ENCODE data around the gene DPP3.

Gene DPP3

DNA sequence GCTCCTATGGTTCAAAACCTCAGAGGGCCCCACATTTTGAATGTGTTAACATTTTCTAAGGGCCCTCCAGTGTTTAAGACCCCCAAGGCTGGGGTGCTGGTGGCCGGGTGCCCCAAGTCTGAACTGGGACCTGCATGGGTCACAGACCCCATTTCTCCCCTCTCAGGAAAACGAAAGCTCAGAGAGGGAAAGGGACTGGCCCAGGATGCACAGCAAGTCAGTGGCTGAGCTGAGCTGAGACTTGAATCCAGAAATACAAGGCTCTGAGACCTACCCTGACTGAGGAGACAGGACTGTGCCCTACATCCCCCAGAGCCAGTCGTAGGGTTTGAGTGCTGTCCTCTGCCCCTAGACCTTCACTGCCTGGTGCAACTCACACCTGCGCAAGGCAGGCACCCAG is 70.7 kb downstream of the DPP3 start:
- no peak for DNase-seq (ENCODE audit: low read depth)
- TF ChIP-seq MYC (IDR thresholded peaks at IDR 0.05; ENCODE audit: low read depth, low read length) (no peak), POLR2A (IDR thresholded peaks at IDR 0.05; ENCODE audit: extremely low read depth, insufficient read length) (no peak), MAX (IDR thresholded peaks at IDR 0.05; ENCODE audit: low read depth, low read length) (no peak)
- TF ChIP-seq, protein P1, sequence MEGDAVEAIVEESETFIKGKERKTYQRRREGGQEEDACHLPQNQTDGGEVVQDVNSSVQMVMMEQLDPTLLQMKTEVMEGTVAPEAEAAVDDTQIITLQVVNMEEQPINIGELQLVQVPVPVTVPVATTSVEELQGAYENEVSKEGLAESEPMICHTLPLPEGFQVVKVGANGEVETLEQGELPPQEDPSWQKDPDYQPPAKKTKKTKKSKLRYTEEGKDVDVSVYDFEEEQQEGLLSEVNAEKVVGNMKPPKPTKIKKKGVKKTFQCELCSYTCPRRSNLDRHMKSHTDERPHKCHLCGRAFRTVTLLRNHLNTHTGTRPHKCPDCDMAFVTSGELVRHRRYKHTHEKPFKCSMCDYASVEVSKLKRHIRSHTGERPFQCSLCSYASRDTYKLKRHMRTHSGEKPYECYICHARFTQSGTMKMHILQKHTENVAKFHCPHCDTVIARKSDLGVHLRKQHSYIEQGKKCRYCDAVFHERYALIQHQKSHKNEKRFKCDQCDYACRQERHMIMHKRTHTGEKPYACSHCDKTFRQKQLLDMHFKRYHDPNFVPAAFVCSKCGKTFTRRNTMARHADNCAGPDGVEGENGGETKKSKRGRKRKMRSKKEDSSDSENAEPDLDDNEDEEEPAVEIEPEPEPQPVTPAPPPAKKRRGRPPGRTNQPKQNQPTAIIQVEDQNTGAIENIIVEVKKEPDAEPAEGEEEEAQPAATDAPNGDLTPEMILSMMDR (IDR thresholded peaks at IDR 0.05; ENCODE audit: low read depth, low read length) = no peak
- H3K4me3 ChIP-seq (ENCODE audit: low read depth, low read length) = no peak overlapping the region

GRCh38 chr11:66554602-66555001 is 74.4 kb downstream of the DPP3 start:
- DNase-seq (ENCODE audit: low read depth) = no peak
- H3K4me3 ChIP-seq (ENCODE audit: low read depth, low read length) = no peak overlapping the region
- TF ChIP-seq MYC (IDR thresholded peaks at IDR 0.05; ENCODE audit: low read depth, low read length) (no peak), POLR2A (IDR thresholded peaks at IDR 0.05; ENCODE audit: extremely low read depth, insufficient read length) (no peak), MAX (IDR thresholded peaks at IDR 0.05; ENCODE audit: low read depth, low read length) (no peak)
- TF ChIP-seq, protein P1 (IDR thresholded peaks at IDR 0.05; ENCODE audit: low read depth, low read length) = no peak

- TF ChIP-seq POLR2A (IDR thresholded peaks at IDR 0.05; ENCODE audit: extremely low read depth, insufficient read length) (no peak), MAX (IDR thresholded peaks at IDR 0.05; ENCODE audit: low read depth, low read length) (no peak), MYC (IDR thresholded peaks at IDR 0.05; ENCODE audit: low read depth, low read length) (no peak)
- TF ChIP-seq, protein P1 (IDR thresholded peaks at IDR 0.05; ENCODE audit: low read depth, low read length) = no peak
- H3K4me3 ChIP-seq (ENCODE audit: low read depth, low read length) = no peak overlapping the region
- no peak for DNase-seq (ENCODE audit: low read depth)
Observed at GRCh38 chr11:66555416-66555815, 75.2 kb downstream of the DPP3 start.

- DNase-seq (ENCODE audit: low read depth) = no peak
- H3K4me3 ChIP-seq (ENCODE audit: low read depth, low read length) = no peak overlapping the region
- no peak for TF ChIP-seq MAX (IDR thresholded peaks at IDR 0.05; ENCODE audit: low read depth, low read length)
- TF ChIP-seq MYC (IDR thresholded peaks at IDR 0.05; ENCODE audit: low read depth, low read length) = no peak
- TF ChIP-seq, protein P1 (IDR thresholded peaks at IDR 0.05; ENCODE audit: low read depth, low read length) = no peak
Observed at GRCh38 chr11:66556086-66556485, 75.9 kb downstream of the DPP3 start.

- H3K4me3 ChIP-seq (ENCODE audit: low read depth, low read length) = no peak overlapping the region
- TF ChIP-seq POLR2A (IDR thresholded peaks at IDR 0.05; ENCODE audit: extremely low read depth, insufficient read length) (no peak), MYC (IDR thresholded peaks at IDR 0.05; ENCODE audit: low read depth, low read length) (no peak), MAX (IDR thresholded peaks at IDR 0.05; ENCODE audit: low read depth, low read length) (no peak)
- TF ChIP-seq, protein P1 (IDR thresholded peaks at IDR 0.05; ENCODE audit: low read depth, low read length) = no peak
- no peak for DNase-seq (ENCODE audit: low read depth)
Observed at GRCh38 chr11:66557733-66558326, 77.6 kb downstream of the DPP3 start.

Data from NB4 (cell line).